Suprapubic skin (tissue), 3 donors: ENCODE data around the gene INPP5B.

ENCODE experiments used
- POLR2A ChIP-seq, 2 donors: fragments of 450-650 bp; IDR thresholded peaks; one replicate each; pipeline ENCODE4 v1.6.1; 2017; ENCODE audit warnings: antibody characterized with exemption in 2 of 2, mild to moderate bottlenecking in 2 of 2, moderate library complexity in 2 of 2
- TF ChIP-seq, protein P1 (sequence below), 2 donors: fragments of 200-600 bp in 1 of 2; fragments of 450-650 bp in 1 of 2; sonication (generic) in 1 of 2; IDR thresholded peaks; one replicate each; pipeline ENCODE4 v1.5.1; 2016 to 2019; ENCODE audit warnings: antibody characterized with exemption in 2 of 2, mild to moderate bottlenecking in 1 of 2, moderate library complexity in 1 of 2

GRCh38 chr1:37859507-37860345 lies 87.1 kb downstream of the INPP5B start, which contains the start of gene MTF1:
- TF ChIP-seq, protein P1, sequence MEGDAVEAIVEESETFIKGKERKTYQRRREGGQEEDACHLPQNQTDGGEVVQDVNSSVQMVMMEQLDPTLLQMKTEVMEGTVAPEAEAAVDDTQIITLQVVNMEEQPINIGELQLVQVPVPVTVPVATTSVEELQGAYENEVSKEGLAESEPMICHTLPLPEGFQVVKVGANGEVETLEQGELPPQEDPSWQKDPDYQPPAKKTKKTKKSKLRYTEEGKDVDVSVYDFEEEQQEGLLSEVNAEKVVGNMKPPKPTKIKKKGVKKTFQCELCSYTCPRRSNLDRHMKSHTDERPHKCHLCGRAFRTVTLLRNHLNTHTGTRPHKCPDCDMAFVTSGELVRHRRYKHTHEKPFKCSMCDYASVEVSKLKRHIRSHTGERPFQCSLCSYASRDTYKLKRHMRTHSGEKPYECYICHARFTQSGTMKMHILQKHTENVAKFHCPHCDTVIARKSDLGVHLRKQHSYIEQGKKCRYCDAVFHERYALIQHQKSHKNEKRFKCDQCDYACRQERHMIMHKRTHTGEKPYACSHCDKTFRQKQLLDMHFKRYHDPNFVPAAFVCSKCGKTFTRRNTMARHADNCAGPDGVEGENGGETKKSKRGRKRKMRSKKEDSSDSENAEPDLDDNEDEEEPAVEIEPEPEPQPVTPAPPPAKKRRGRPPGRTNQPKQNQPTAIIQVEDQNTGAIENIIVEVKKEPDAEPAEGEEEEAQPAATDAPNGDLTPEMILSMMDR (IDR thresholded peaks at IDR 0.05): peak; percentile 74 to 91
- peak; percentile 15 to 61 for TF ChIP-seq POLR2A (IDR thresholded peaks at IDR 0.05)
